ENCODE measurements around the gene JADE1. TPM values are rescaled to one million over a fixed set of nuclear protein-coding genes. Genes with fewer than 3 reads are reported as not detected.

Gene JADE1
- total RNA-seq, 1 donor from 2014 or later: 24.1 TPM

- DNase-seq (ENCODE audit: low read depth, low spot score): no peak
Observed at GRCh38 chr4:128841402-128841801, 31.9 kb downstream of the JADE1 start.

- DNase-seq (ENCODE audit: low read depth, low spot score): no peak
Observed at GRCh38 chr4:128844931-128845330, 35.4 kb downstream of the JADE1 start.

GRCh38 chr4:128846063-128846462 is 36.6 kb downstream of the JADE1 start:
- DNase-seq (ENCODE audit: low read depth, low spot score): no peak

- no peak for DNase-seq (ENCODE audit: low read depth, low spot score)
Observed at GRCh38 chr4:128847082-128847724, 37.7 kb downstream of the JADE1 start.

GRCh38 chr4:128848461-128848860 is 39.0 kb downstream of the JADE1 start:
- DNase-seq (ENCODE audit: low read depth, low spot score): no peak

- DNase-seq (ENCODE audit: low read depth, low spot score): no peak
Observed at GRCh38 chr4:128850252-128850651, 40.8 kb downstream of the JADE1 start.

GRCh38 chr4:128853741-128854140 is 44.2 kb downstream of the JADE1 start:
- DNase-seq (ENCODE audit: low read depth, low spot score): no peak

- no peak for DNase-seq (ENCODE audit: low read depth, low spot score)
Observed at GRCh38 chr4:128854433-128854832, 44.9 kb downstream of the JADE1 start.

GRCh38 chr4:128855621-128856020 is 46.1 kb downstream of the JADE1 start:
- DNase-seq (ENCODE audit: low read depth, low spot score): no peak

GRCh38 chr4:128856246-128856645 is 46.7 kb downstream of the JADE1 start:
- DNase-seq (ENCODE audit: low read depth, low spot score): no peak

GRCh38 chr4:128858879-128859671 is 49.6 kb downstream of the JADE1 start:
- no peak for DNase-seq (ENCODE audit: low read depth, low spot score)

GRCh38 chr4:128859887-128860677 is 50.6 kb downstream of the JADE1 start:
- DNase-seq (ENCODE audit: low read depth, low spot score): no peak

GRCh38 chr4:128861856-128862518 is 52.5 kb downstream of the JADE1 start:
- DNase-seq (ENCODE audit: low read depth, low spot score): no peak

GRCh38 chr4:128862608-128863311 is 53.3 kb downstream of the JADE1 start:
- no peak for DNase-seq (ENCODE audit: low read depth, low spot score)

GRCh38 chr4:128863312-128864075 is 54.0 kb downstream of the JADE1 start:
- peak; percentile 35 for DNase-seq (ENCODE audit: low read depth, low spot score)

- no peak for DNase-seq (ENCODE audit: low read depth, low spot score)
Observed at GRCh38 chr4:128865132-128865531, 55.6 kb downstream of the JADE1 start.

- no peak for DNase-seq (ENCODE audit: low read depth, low spot score)
Observed at GRCh38 chr4:128866269-128866668, 56.8 kb downstream of the JADE1 start.

- no peak for DNase-seq (ENCODE audit: low read depth, low spot score)
Observed at GRCh38 chr4:128866691-128867090, 57.2 kb downstream of the JADE1 start.

- DNase-seq (ENCODE audit: low read depth, low spot score): no peak
Observed at GRCh38 chr4:128868758-128869157, 59.3 kb downstream of the JADE1 start.

All from pulmonary artery endothelial cell (primary cell).